GM23248 (cell line): Measurements from ENCODE around the gene C16orf95.

Experiments
- EZH2 ChIP-seq: fragments of 200-600 bp; sonication (generic); IDR thresholded peaks from 2 replicates; pipeline ENCODE4 v1.6.1; 2018; ENCODE audit warnings: antibody characterized with exemption, mild to moderate bottlenecking; ENCODE audit not compliant: insufficient read depth, poor library complexity, severe bottlenecking
- EZH2phosphoT487 ChIP-seq: fragments of 200-600 bp; sonication (generic); IDR thresholded peaks from 2 replicates; pipeline ENCODE4 v1.6.1; 2018; ENCODE audit warnings: antibody characterized with exemption, moderate library complexity, mild to moderate bottlenecking, low read depth; ENCODE audit not compliant: insufficient read depth

- TF ChIP-seq EZH2phosphoT487 (no peak), EZH2 (no peak)
Measured at GRCh38 chr16:87267566-87267965, 49.6 kb downstream of the C16orf95 start.
